Neural progenitor cell (in vitro differentiated cells): Measurements from ENCODE around the gene TAOK1.

Source experiments
- CTCF ChIP-seq: fragments of 200-600 bp; sonication (generic); IDR thresholded peaks from 2 replicates; pipeline ENCODE4 v1.5.1; 2017; ENCODE audit warnings: antibody characterized with exemption, mild to moderate bottlenecking
- EZH2 ChIP-seq: fragments of 200-600 bp; sonication (generic); IDR thresholded peaks from 2 replicates; pipeline ENCODE4 v1.6.1; 2017; ENCODE audit warnings: antibody characterized with exemption, mild to moderate bottlenecking, moderate library complexity

DNA sequence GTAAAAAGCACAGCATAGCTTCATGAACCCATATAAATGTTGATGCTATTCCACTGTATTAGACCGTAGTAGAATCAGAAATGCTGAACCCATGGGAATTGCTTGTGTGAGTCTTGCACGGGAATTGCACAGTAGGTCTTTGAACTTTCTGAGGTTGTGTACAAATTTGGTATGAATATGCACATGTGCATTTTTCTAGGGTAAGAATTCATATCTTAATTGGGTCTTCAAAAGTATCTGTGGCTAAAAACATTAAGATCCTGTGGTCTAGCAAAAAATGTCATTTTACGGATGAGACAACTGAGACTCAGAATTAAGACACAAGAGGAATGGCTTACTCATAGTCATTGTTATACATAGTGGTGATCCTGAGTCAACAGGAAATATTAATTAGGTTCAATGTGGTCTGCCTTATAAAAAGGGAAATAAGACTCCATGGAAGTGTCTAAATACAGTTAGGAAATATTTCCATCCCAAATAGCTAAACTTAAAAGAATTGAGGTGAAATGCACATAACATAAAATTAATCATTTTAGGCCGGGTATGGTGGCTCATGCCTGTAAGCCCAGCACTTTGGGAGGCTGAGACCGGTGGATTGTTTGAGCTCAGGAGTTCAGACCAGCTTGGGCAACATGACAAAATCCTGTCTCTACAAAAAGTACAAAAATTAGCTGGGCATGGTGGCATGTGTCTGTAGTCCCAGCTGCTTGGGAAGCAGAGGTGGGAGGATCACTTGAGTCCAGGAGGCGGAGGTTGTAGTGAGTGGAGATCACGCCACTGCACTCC lies 22.8 kb downstream of the TAOK1 start:
- no peak for TF ChIP-seq CTCF
- no peak for TF ChIP-seq EZH2
